GM19438 (cell line): Measurements from ENCODE around the gene GSTM2.

Experiments
- ATAC-seq: cut with Tn5 transposase; IDR thresholded peaks from one replicate; pipeline ENCODE4 v1.9.1; 2021; ENCODE audit warnings: low read depth; ENCODE audit not compliant: unreplicated experiment

GSTM2 gene

DNA sequence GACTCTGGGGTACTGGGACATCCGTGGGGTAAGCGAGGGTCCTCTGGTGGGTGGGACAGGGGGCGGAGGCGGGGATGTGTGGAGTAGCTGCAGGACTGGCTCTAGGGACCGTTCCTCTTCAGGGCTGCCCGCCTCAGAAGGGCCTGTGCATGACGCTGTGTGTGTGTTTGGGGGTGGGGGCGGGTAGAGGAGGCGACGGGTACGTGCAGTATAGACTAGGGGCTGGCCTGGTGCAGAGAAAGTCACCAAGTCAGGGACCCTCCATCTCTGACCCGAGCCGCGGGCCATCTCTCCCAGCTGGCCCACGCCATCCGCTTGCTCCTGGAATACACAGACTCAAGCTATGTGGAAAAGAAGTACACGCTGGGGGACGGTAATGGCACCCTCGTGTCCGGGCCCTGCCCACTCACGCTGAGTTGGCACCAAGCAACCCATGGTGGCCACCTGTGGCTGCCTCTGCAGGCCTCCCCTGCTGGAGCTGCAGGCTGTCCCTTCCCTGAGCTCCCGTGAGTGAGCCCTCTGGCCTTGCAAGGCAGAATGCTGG lies 44.5 kb downstream of the GSTM2 start:
- no peak for ATAC-seq

DNA sequence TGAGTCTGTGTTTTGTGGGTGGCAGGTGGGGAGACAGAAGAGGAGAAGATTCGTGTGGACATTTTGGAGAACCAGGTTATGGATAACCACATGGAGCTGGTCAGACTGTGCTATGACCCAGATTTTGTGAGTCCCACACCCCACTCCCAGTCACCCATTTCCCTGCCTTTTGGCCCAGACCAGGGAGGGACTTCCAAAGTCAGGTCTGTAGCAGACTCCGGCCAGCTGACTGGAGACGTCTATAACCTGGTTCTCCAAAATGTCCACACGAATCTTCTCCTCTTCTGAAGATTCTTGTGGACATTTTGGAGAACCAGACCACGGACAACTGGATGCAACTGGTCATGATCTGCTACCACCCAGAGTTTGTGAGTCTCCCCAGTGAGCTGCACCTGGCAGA lies 45.8 kb downstream of the GSTM2 start:
- ATAC-seq, result no peak

DNA sequence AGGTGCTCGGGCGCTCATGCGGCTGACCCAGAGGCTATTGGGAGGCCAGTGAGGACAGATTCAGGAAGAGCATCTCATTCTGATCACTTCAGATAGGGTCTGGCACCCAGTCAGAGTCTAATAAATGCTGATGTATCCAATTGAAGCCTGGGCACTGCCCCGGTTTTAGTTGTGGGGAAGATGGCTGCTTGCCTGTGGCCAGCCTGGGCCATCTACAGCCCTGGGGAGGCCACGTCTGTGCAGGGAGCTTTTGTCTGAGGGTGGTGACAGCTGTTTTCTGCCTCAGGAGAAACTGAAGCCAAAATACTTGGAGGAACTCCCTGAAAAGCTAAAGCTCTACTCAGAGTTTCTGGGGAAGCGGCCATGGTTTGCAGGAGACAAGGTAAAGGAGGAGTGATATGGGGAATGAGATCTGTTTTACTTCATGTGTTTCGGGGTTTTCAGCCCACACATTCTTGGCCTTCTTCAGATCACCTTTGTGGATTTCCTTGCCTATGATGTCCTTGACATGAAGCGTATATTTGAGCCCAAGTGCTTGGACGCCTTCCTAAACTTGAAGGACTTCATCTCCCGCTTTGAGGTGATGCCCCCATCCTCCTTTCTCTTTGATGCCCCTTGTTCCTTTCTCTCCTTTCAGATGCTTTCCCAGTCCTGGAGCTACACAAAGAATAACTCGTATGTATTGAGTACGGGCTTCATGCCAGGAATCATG lies 47.0 kb downstream of the GSTM2 start:
- no peak for ATAC-seq

DNA sequence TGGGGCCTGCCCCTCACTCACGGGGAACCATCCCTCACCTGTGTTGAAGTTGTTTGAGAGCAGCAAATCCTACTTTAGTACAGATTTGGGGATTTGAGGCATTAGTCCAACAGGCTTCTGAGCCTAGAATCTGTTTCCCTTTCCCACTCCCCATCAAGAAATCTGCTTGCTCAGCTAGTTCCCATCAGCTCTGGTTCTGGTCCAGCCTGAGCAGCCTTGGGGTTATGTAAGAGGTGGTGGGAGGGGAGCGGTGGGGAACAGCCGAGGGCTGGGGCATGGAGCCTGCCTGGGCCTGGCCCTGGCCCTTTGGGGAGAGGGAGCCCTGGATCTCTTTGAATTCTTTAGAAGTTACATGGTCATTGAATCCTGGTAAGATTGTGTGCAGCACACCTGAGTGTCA lies 48.3 kb downstream of the GSTM2 start:
- no peak for ATAC-seq

DNA sequence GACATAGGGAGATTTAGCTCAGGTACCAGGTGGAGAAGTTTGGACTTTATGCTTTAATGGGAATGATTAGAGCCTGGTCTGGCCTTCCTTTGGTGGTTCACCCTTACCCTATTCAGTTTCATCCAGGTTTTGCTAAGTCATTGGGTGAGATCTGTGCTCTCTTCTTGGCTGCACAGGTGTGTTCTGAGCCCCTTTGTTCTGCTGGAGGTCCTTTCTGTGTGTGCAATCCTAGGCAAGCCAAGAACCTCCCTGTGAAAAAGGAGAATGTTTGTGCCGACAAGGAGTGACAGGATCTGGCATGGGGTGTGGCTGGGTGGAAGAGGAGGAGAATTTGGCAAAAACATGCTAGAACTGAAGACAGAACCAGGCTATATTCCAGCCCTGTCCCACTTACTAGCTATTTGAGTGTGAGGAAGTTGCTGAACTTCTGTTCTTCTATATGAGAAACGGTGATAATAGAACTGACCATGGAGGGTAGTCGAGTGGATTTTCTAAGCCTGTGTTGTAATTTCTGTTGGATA lies 48.8 kb downstream of the GSTM2 start:
- ATAC-seq, result no peak

DNA sequence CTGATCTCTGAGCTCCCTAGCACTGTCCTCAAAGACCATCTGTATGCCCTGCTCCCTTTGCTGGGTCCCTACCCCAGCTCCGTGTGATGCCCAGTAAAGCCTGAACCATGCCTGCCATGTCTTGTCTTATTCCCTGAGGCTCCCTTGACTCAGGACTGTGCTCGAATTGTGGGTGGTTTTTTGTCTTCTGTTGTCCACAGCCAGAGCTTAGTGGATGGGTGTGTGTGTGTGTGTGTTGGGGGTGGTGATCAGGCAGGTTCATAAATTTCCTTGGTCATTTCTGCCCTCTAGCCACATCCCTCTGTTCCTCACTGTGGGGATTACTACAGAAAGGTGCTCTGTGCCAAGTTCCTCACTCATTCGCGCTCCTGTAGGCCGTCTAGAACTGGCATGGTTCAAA lies 49.9 kb downstream of the GSTM2 start:
- ATAC-seq, result no peak

DNA sequence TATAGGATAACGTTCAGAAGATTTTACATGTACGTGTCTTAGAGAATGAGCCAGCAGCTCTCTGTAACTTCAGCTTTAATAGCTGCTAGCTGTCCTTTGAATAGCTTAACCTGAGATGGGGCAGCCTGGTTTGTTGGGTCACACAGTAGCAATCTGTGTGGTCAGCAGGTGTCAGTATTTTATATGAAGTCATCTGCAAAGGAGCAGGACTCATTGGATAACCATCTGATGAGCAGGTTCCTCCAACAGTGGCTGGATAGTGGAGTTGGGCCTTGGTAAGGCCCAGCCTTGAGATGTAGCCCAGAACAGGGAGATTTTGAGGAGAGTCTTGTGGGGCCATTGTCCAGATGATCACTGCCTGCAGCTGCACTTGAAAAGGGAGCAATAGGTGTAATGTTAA lies 50.6 kb downstream of the GSTM2 start:
- no peak for ATAC-seq

DNA sequence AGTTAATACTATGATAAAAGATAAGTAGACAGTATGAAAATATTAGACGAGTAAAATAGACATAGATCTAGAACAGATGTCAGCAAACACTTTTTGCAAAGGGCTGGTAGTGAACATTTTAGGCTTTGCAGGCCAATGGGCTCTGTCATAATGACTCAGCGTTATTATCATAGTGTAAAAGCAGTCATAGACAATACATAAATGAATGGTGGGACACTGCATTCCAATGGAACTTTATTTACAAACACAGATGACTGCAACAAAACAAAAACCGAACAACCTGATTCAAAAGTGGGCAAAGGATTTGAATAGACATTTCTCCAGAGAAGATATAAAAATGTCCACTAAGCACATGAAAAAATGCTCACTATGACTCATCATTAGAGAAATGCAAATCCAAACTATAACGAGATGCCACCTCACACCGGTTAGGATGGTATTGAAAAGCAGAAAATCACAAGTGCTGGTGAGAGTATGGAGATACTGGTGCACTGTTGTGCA lies 51.5 kb downstream of the GSTM2 start:
- no peak for ATAC-seq

DNA sequence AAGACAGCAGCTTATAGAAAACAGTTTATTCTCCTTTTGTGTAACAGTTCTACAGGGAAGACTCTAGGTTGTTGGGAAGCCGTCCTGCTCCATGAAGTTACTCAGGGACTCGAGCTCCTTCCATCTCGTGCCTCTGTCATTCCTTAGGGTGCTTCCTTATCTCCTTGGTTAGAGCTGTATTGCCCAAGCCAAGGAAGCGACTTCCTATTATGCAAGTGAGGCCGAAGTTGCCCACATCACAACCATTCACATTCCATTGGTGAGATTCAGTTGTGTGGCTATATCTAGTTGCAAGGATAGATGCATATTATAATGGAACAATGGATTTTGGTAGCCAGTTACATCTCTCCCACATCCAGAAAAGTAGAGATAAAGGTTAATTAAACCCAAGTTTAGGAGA lies 53.2 kb downstream of the GSTM2 start:
- ATAC-seq, result no peak

DNA sequence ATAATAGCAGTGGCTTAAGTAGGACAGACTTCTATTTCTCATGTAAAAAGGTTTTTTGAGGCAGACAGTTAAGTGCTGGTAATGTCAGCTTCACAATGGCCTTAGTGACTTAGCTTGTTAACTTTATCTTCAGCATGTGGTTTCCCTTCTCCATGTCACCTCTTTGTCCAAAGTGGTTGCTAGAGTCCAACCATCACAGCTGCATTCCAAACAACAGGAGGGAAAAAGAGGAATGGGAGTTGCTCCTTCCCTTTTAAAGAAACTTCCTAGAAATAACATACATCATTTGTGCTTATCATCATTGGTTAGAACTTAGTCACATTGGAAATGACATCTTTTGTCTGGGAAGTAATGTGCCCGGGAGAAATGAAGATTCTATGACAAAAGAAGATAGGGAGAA lies 54.1 kb downstream of the GSTM2 start:
- no peak for ATAC-seq

DNA sequence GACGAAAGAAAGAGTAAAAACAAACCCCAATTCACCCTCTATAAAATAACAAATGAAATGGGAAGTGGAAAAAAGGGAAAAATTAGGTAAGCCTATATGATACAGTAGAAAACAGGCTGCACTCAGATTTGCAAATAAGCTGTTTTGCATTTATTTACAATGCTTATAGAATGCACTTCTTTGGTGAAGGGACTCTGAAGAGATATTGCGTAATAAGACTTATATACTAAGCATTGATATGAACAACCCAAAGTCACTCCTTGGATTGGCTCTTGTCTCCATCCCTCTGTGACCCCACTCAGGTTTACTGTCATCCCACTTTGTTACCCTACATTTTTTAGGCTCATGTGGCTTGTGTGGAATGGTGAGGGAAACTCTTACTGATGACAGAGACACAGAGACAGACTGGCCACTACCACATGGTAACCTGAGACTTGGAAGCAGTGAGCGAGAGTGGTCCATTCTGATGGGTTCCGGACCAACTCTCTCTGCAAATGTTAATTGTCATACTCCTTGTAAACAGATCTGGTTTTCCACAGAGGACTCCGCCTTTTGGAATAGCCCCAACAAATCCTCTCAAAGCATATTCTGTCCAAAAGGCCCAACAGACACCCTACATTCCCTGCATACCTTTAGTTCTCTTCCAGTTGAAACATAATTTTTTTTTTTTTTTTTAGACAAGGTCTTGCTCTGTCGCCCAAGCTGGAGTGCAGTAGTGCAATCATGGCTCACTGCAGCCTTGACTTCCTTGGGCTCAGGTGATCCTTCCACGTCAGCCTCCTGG lies 55.2 kb downstream of the GSTM2 start:
- no peak for ATAC-seq
